K562 (cell line): ENCODE measurements around the gene NEMP2. TPM values are rescaled to one million over a fixed set of nuclear protein-coding genes. Genes with fewer than 3 reads are reported as not detected.
A peak's percentile ranks its signal among the peaks of the same experiment; 100 is the strongest.

ENCODE experiments used
- CBX3 ChIP-seq, 2 experiments: IDR thresholded peaks; 1 replicate in 1 of 2; 2 replicates in 1 of 2; pipeline ENCODE4 v1.6.1; 2012; ENCODE audit warnings: inconsistent platforms in 2 of 2, low read length in 2 of 2, borderline replicate concordance in 1 of 2, control low read depth in 1 of 2
- CTBP1 ChIP-seq: fragments of 450-650 bp; IDR thresholded peaks from 2 replicates; pipeline ENCODE4 v1.6.1; 2016; ENCODE audit warnings: borderline replicate concordance
- L3MBTL2 ChIP-seq: fragments of 450-650 bp; IDR thresholded peaks from 2 replicates; pipeline ENCODE4 v1.6.1; 2016; ENCODE audit warnings: mild to moderate bottlenecking, moderate library complexity
- MAZ ChIP-seq, 2 experiments: fragments of 450-650 bp in 1 of 2; sonication (generic) in 1 of 2; formaldehyde crosslinking; IDR thresholded peaks in 1 of 2; conservative IDR thresholded peaks in 1 of 2; 2 replicates each; pipeline versions ENCODE4 v1.4.0 to v1.5.0; 2020; ENCODE audit warnings: mild to moderate bottlenecking in 1 of 2, missing genetic modification reagents in 1 of 2
- TCF7 ChIP-seq: sonication (generic); IDR thresholded peaks from 2 replicates; pipeline ENCODE4 v1.6.1; 2016; ENCODE audit warnings: antibody characterized with exemption, borderline replicate concordance
- TOE1 ChIP-seq, 2 experiments: fragments of 450-650 bp in 1 of 2; sonication (generic) in 1 of 2; formaldehyde crosslinking in 1 of 2; IDR thresholded peaks; 2 replicates each; pipeline versions ENCODE4 v1.7.1 to v1.8.0; 2016 to 2022; ENCODE audit warnings: borderline replicate concordance in 2 of 2, mild to moderate bottlenecking in 2 of 2, antibody characterized with exemption in 1 of 2, inconsistent platforms in 1 of 2, low read depth in 1 of 2, missing genetic modification reagents in 1 of 2, moderate library complexity in 1 of 2
- ZBTB17 ChIP-seq: fragments of 450-650 bp; formaldehyde crosslinking; IDR thresholded peaks from 2 replicates; pipeline ENCODE4 v1.4.0; 2020; ENCODE audit warnings: mild to moderate bottlenecking
- polyA plus RNA-seq, 8 experiments: library from polyadenylated mRNA; depleted of rRNA in 4 of 8; stranded (reverse) in 5 of 8; unstranded in 3 of 8; fragments of >200 nt; fragmentation: Nextera tagmentation in 2 of 8; fragmentation: Illumina TruSeq in 1 of 8; extraction: Ambion mirVana in 2 of 8; extraction: Trizol in 1 of 8; gene quantifications; 2 replicates each; pipeline versions ENCODE4 v1.2.1 to v1.2.3, GENCODE V29; 2011 to 2014; ENCODE audit warnings: inconsistent platforms in 1 of 8, missing spikeins in 1 of 8
- total RNA-seq, 7 experiments: library from RNA; depleted of rRNA in 6 of 7; stranded (reverse); fragments of >200 nt in 6 of 7; fragmentation: Illumina TruSeq in 2 of 7; extraction: Trizol in 2 of 7; gene quantifications; 2 replicates each; pipeline versions ENCODE4 v1.2.1 to v1.2.3, GENCODE V29; 2011 to 2021; ENCODE audit warnings: low replicate concordance in 1 of 7
- TF ChIP-seq, protein P1 (sequence below), 2 experiments: fragments of 150-350 bp in 1 of 2; IDR thresholded peaks; 2 replicates each; pipeline ENCODE4 v1.6.1; 2012 to 2016; ENCODE audit warnings: low read depth in 2 of 2, low read length in 2 of 2, mild to moderate bottlenecking in 1 of 2, moderate library complexity in 1 of 2
- TF ChIP-seq, protein P2 (sequence below), 2 experiments: fragments of 450-650 bp; IDR thresholded peaks; 2 replicates each; pipeline ENCODE4 v1.6.1; 2016

NEMP2 gene
- total and polyA plus RNA-seq, 9 of the 15 experiments (the other 6 are each of a cell fraction or from before 2014, with no cell fraction given): 0.32 to 3.0 (median 1.7) TPM

DNA sequence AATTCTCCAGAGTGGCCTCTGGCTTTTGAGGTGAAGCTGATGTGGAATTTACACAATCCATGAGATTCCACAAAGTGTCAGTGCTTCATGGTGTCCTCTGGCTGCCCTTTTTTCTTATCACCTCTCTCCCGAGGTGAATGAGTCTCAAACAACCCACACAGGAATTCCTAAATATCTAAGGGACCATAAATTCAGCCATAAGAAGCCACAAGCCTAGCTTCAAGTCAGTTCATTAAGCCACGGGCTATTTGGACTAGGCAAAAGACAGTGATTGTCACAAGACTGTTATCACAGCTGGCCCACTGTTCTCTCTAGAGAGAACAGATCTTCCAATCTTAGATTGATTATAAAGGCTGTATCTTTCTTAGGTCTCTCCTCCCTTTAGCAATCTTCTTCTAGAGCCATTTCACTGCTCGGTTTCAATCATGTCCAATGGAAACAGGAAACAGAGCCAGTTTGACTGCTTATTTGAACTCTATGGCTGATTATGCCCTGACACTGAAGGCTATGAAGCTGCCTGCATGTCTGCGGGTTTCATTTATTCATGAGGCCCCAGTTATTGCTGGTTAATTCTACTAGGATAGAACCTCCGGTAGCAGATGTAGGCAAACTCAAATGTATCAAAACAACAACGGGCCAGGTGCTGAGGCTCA, 4.1 kb downstream of the NEMP2 start (continued):
- TF ChIP-seq, protein P1, sequence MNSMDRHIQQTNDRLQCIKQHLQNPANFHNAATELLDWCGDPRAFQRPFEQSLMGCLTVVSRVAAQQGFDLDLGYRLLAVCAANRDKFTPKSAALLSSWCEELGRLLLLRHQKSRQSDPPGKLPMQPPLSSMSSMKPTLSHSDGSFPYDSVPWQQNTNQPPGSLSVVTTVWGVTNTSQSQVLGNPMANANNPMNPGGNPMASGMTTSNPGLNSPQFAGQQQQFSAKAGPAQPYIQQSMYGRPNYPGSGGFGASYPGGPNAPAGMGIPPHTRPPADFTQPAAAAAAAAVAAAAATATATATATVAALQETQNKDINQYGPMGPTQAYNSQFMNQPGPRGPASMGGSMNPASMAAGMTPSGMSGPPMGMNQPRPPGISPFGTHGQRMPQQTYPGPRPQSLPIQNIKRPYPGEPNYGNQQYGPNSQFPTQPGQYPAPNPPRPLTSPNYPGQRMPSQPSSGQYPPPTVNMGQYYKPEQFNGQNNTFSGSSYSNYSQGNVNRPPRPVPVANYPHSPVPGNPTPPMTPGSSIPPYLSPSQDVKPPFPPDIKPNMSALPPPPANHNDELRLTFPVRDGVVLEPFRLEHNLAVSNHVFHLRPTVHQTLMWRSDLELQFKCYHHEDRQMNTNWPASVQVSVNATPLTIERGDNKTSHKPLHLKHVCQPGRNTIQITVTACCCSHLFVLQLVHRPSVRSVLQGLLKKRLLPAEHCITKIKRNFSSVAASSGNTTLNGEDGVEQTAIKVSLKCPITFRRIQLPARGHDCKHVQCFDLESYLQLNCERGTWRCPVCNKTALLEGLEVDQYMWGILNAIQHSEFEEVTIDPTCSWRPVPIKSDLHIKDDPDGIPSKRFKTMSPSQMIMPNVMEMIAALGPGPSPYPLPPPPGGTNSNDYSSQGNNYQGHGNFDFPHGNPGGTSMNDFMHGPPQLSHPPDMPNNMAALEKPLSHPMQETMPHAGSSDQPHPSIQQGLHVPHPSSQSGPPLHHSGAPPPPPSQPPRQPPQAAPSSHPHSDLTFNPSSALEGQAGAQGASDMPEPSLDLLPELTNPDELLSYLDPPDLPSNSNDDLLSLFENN (IDR thresholded peaks at IDR 0.05; ENCODE audit: low read depth in 2 of 2, low read length in 2 of 2): peak in 1 of 2 experiments; percentile 82; a peak in 2 of 4 replicates
- peak; percentile 30; the same call in 1 of the 2 replicates for TF ChIP-seq TOE1 (IDR thresholded peaks at IDR 0.05; ENCODE audit: borderline replicate concordance)
- TF ChIP-seq TOE1 (CRISPR knock-in tag; IDR thresholded peaks at IDR 0.05; ENCODE audit: borderline replicate concordance, low read depth): no peak
- TF ChIP-seq TCF7: no peak
- no peak for TF ChIP-seq CBX3 (IDR thresholded peaks at IDR 0.05; ENCODE audit: borderline replicate concordance in 1 of 2, low read length in 2 of 2)
- TF ChIP-seq, protein P2, sequence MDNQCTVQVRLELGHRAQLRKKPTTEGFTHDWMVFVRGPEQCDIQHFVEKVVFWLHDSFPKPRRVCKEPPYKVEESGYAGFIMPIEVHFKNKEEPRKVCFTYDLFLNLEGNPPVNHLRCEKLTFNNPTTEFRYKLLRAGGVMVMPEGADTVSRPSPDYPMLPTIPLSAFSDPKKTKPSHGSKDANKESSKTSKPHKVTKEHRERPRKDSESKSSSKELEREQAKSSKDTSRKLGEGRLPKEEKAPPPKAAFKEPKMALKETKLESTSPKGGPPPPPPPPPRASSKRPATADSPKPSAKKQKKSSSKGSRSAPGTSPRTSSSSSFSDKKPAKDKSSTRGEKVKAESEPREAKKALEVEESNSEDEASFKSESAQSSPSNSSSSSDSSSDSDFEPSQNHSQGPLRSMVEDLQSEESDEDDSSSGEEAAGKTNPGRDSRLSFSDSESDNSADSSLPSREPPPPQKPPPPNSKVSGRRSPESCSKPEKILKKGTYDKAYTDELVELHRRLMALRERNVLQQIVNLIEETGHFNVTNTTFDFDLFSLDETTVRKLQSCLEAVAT (IDR thresholded peaks at IDR 0.05): peak in 1 of 2 experiments; percentile 99; a peak in 2 of 4 replicates
- TF ChIP-seq MAZ (CRISPR knock-in tag; conservative IDR thresholded peaks at IDR 0.05 in 1 of 2, IDR thresholded peaks at IDR 0.05 in 1 of 2): no peak
- TF ChIP-seq CTBP1: 0 out of 2 replicates have a peak, but pooled peaks have one; percentile 24
- peak; percentile 99 for TF ChIP-seq ZBTB17 (CRISPR knock-in tag)
- TF ChIP-seq L3MBTL2: peak; percentile 72
